Activated T-helper 17 cell treated with anti-CD3 and anti-CD28 coated beads, Interleukin-2, amount 50 U/mL, for 72 hours (primary cell): ENCODE results near the gene ALS2. TPM values are rescaled to one million over a fixed set of nuclear protein-coding genes. Genes with fewer than 3 reads are reported as not detected.
"Not testable (repeated sequence)": the region's sequence is repeated elsewhere in the genome, so short reads cannot be mapped to it uniquely, and the experiment has no call there.

Source experiments
- ATAC-seq: fragments of 150-1000 bp; cut with Tn5 transposase; replicated peaks from 2 replicates; pipeline ENCODE4 v1.10.0; 2021; ENCODE audit warnings: mild to moderate bottlenecking, moderate library complexity
- H3K27ac Mint-ChIP-seq: one replicate; pipeline ENCODE4 v1.8.0; 2022; ENCODE audit warnings: mixed read lengths
- H3K27me3 Mint-ChIP-seq: one replicate; pipeline ENCODE4 v1.8.0; 2022; ENCODE audit warnings: mixed read lengths
- H3K36me3 Mint-ChIP-seq: one replicate; pipeline ENCODE4 v1.8.0; 2022; ENCODE audit warnings: low read depth, mild to moderate bottlenecking, mixed read lengths
- H3K4me1 Mint-ChIP-seq: one replicate; pipeline ENCODE4 v1.8.0; 2022; ENCODE audit warnings: mixed read lengths
- H3K4me3 Mint-ChIP-seq: one replicate; pipeline ENCODE4 v1.8.0; 2022; ENCODE audit warnings: mild to moderate bottlenecking, mixed read lengths
- H3K9me3 Mint-ChIP-seq: one replicate; pipeline ENCODE4 v1.8.0; 2022; ENCODE audit warnings: mixed read lengths
- total RNA-seq, 2 donors: library from RNA; stranded (reverse); gene quantifications; one replicate each; pipeline ENCODE4 v1.2.3, GENCODE V29; 2022

ALS2 gene
- total RNA-seq = 1 to 10 TPM; 6.3 to 8.9 TPM

DNA sequence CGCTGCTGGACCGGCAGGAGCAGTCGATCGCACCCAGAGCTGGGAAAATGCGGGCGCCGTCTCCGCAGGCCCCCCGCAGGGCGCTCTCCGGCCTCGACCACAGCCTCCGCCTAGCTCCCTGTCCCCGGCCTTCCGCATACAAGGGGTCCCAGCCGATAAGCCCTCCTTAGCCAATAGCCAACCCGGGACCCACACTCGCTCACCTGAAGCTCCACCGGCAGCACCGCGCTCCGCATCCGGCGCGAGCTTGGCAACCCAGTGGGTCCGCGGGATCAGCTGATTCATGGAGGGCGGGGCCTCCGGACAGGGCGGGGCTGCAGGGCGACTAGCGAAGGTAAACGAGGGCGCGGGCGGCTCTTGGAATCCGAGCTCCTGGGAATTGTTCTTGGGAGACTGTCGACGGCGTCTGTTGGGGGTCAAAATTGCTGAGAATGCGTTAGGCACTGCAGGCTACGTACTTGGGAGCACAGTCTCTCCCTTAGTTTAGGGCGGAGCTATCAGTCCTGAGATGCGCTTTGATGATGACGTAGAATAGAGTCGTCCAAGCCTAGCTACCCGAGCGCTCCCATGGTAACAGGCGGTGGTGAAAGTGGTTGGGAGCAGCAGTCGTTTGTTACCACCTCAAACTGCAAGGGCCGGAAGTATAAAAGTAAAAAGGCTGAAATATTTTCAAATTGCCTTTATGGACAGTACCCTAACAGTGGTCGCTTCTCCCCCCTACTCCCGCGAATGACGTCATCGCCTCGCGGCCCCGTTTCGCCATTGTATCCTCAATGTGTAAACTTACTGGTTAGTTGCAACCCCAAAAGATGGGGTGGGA is at the start of gene ALS2:
ALS2 (minus strand) TSS at position 260 of the 820 bp plus-strand sequence. CDS start 12,048 bp downstream, outside the sequence.
- Mint-ChIP-seq H3K27me3 (peaks cover 5% of the 10 kb centered on the region), H3K9me3 (no peaks in the 10 kb centered on the region), H3K4me1 (peaks cover 12% of the 10 kb centered on the region), H3K27ac (peak within 1 kb of the TSS; percentile 88), H3K4me3 (peak within 1 kb of the TSS; percentile 93), H3K36me3 (no peaks in the 10 kb centered on the region)
- ATAC-seq = peak; percentile 96

- Mint-ChIP-seq H3K4me1 (no peaks in the 10 kb centered on the region), H3K9me3 (peaks cover 3% of the 10 kb centered on the region), H3K4me3 (no peak overlapping the region), H3K36me3 (no peaks in the 10 kb centered on the region), H3K27me3 (peaks cover 17% of the 10 kb centered on the region), H3K27ac (no peak overlapping the region)
- ATAC-seq = no peak
These were observed 47.5 kb upstream of the ALS2 start for GRCh38 chr2:201828220-201828619.

DNA sequence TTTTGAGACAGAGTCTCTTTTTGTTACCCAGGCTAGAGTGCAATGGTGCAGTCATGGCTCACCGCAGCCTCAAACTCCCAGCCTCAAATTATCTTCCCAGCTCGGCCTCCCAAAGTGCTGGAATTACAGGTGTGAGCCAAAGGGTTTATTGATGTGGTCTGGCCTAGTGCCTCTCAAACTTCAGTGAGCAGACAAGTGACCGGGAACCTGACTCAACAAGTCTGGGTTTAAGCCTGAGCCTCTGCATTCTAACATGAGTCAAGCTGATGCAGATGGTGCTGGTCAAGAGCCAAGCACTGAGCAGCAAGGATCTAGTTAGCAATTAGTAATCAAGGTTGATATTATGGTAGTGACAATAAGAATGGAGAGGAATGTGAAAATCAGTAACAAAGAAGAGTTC is 46.9 kb upstream of the ALS2 start:
- ATAC-seq = no peak
- H3K27me3 Mint-ChIP-seq = peaks cover 17% of the 10 kb centered on the region
- H3K36me3 Mint-ChIP-seq = no peaks in the 10 kb centered on the region
- H3K4me3 Mint-ChIP-seq = no peak overlapping the region
- no peaks in the 10 kb centered on the region for H3K4me1 Mint-ChIP-seq
- H3K27ac Mint-ChIP-seq = no peak overlapping the region
- peaks cover 3% of the 10 kb centered on the region for H3K9me3 Mint-ChIP-seq

DNA sequence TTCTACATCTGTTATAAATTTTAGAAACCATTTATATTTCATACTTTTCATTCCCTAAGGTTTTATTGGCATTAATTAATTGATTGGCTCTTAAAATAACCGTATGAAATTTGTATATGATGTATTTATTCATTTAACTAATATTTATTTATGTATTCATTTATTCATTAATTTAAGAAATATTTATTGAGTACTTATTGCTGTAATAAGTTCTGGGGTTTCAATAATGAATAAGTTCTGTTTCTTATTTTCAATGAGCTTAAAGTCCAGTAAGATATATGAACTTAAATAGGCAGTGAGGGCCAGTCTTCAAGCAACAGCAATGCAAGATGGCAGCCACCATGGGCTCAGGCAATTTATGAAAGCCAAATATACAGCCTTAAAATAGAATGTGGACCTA is 43.5 kb upstream of the ALS2 start:
- H3K4me1 Mint-ChIP-seq = no peaks in the 10 kb centered on the region
- H3K36me3 Mint-ChIP-seq = no peaks in the 10 kb centered on the region
- no peaks in the 10 kb centered on the region for H3K9me3 Mint-ChIP-seq
- H3K4me3 Mint-ChIP-seq = no peak overlapping the region
- no peak for ATAC-seq
- no peak overlapping the region for H3K27ac Mint-ChIP-seq
- H3K27me3 Mint-ChIP-seq = peaks cover 14% of the 10 kb centered on the region

GRCh38 chr2:201821080-201821479 is 40.3 kb upstream of the ALS2 start:
- no peak overlapping the region for H3K4me3 Mint-ChIP-seq
- H3K27me3 Mint-ChIP-seq = peaks cover 19% of the 10 kb centered on the region
- H3K9me3 Mint-ChIP-seq = no peaks in the 10 kb centered on the region
- H3K4me1 Mint-ChIP-seq = no peaks in the 10 kb centered on the region
- no peak overlapping the region for H3K27ac Mint-ChIP-seq
- no peaks in the 10 kb centered on the region for H3K36me3 Mint-ChIP-seq
- ATAC-seq = no peak

- ATAC-seq = no peak
- no peaks in the 10 kb centered on the region for H3K36me3 Mint-ChIP-seq
- no peak overlapping the region for H3K27ac Mint-ChIP-seq
- H3K9me3 Mint-ChIP-seq = no peaks in the 10 kb centered on the region
- H3K27me3 Mint-ChIP-seq = peaks cover 15% of the 10 kb centered on the region
- no peaks in the 10 kb centered on the region for H3K4me1 Mint-ChIP-seq
- H3K4me3 Mint-ChIP-seq = no peak overlapping the region
These were observed 39.8 kb upstream of the ALS2 start for GRCh38 chr2:201820383-201821007.

DNA sequence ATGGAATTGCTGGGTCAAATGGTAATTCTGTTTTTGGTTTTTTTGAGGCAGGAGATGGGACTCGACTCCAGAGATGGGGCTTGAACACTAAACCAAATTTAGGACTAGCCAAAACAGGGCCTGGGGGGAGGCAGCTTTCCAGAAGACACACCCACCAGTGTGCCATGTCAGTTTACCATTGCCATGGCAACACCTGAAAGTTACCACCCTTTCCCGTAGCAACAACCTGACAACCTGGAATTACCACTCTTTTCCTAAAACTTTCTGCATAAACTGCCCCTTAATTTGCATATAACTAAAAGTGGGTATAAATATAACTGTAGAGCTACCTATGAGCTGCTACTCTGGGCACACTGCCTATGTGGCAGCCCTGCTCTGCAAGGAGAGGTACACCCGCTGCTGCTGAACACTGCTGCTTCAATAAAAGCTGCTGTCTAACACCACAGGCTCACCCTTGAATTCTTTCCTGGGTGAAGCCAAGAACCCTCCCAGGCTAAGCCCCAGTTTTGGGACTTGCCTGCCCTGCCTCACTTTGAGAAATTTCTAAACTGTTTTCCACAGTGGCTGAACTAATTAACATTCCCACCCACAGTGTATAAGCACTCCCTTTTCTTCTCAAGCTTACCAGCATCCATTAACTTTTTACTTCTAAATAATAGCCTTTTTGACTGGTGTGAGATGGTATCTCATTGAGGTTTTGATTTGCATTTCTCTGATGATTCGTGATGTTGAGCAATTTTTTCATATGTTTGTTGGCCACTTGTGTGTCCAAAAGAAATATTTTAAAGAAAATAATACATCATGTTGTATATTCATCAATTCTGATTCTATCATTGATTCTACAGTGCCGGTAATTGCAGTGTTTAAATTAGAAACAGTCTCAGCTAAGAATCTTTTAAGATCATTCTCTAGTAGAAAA is 36.2 kb upstream of the ALS2 start:
- Mint-ChIP-seq H3K36me3 (no peaks in the 10 kb centered on the region), H3K9me3 (no peaks in the 10 kb centered on the region), H3K27ac (no peak overlapping the region), H3K4me3 (no peak overlapping the region), H3K4me1 (no peaks in the 10 kb centered on the region), H3K27me3 (peaks cover 17% of the 10 kb centered on the region)
- no peak for ATAC-seq

DNA sequence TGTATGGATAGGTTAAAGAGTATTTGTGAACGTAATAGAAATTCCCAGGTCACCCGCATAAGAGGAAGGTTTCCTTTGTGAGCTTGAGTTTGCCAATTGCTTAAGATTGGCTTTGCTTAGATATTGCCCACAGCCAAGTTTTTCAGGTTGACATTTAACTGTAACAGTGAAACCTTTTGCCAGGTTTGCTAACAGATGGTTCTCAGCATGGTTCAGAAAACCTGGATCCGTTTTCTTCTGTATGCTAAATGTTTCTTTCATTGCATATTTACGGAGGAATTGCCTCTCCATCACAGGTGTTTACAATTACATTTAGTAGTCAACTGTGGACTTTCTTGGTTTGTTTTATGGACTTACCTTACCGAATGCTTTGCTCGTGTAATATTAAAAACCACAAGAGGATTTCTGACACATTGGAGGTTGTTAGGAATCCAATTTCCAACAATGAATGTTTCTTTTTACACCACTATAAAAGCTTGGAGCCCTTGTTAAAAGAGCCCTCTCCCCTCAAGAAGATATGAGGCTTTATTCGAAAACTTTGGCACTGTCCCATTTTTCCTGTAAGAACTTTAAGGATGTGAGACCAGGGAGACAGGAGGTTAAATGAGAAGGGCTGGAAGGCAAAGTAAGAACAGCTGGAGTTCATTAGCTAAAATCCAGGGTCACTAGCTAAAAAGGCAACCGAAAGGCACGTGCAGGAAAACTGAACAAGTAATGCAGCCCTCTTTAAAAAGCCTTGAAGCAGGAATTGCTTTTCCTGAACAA is 33.4 kb upstream of the ALS2 start:
- no peaks in the 10 kb centered on the region for H3K4me1 Mint-ChIP-seq
- H3K9me3 Mint-ChIP-seq = no peaks in the 10 kb centered on the region
- no peak for ATAC-seq
- no peak overlapping the region for H3K27ac Mint-ChIP-seq
- H3K27me3 Mint-ChIP-seq = peaks cover 28% of the 10 kb centered on the region
- no peaks in the 10 kb centered on the region for H3K36me3 Mint-ChIP-seq
- H3K4me3 Mint-ChIP-seq = no peak overlapping the region

- H3K36me3 Mint-ChIP-seq, ATAC-seq, H3K27ac Mint-ChIP-seq, H3K4me3 Mint-ChIP-seq, H3K9me3 Mint-ChIP-seq, H3K4me1 Mint-ChIP-seq: not testable (repeated sequence)
- peaks cover 23% of the 10 kb centered on the region for H3K27me3 Mint-ChIP-seq
These were observed 29.9 kb upstream of the ALS2 start for GRCh38 chr2:201810604-201811003.

DNA sequence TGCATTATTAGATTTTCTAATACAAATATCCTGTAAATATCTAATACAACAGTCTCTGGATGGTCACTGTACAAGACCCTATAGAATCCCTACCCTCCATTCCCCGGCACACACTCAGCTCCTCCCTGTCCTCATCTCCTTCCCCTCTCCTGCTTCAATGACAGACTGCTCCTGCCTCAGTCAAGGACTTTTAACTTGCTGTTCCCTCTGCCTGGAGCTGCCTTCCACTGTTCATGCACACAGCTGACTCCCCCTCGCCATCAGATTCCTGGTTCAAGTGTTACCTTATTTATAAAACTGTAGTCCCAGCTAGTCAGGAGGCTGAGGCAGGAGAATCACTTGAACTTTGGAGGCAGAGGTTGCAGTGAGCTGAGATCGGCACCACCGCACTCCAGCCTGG is 28.9 kb upstream of the ALS2 start:
- Mint-ChIP-seq H3K4me3 (no peak overlapping the region), H3K9me3 (no peaks in the 10 kb centered on the region), H3K27ac (no peak overlapping the region), H3K27me3 (peaks cover 23% of the 10 kb centered on the region), H3K4me1 (no peaks in the 10 kb centered on the region), H3K36me3 (no peaks in the 10 kb centered on the region)
- no peak for ATAC-seq

DNA sequence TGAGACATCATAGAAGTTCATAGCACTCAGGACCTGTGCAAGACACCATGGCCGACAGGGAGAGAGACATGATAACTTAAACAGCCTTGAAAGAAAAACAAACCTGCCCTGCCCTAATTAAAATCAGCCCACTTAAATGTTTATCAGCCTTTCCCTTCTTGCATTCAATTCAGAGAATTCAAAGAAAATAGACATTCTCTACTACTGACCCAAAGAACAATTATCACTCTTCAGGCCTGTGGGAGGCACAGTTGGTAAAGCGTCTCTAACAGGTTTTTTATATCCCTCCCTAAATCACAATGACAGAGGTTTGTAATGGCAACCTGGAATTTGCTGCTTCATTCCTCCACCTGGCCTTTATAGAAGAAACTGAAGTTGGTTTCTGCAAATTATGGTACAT is 27.3 kb upstream of the ALS2 start:
- no peak for ATAC-seq
- Mint-ChIP-seq H3K27me3 (peaks cover 20% of the 10 kb centered on the region), H3K4me3 (no peak overlapping the region), H3K4me1 (no peaks in the 10 kb centered on the region), H3K36me3 (no peaks in the 10 kb centered on the region), H3K9me3 (no peaks in the 10 kb centered on the region), H3K27ac (no peak overlapping the region)

DNA sequence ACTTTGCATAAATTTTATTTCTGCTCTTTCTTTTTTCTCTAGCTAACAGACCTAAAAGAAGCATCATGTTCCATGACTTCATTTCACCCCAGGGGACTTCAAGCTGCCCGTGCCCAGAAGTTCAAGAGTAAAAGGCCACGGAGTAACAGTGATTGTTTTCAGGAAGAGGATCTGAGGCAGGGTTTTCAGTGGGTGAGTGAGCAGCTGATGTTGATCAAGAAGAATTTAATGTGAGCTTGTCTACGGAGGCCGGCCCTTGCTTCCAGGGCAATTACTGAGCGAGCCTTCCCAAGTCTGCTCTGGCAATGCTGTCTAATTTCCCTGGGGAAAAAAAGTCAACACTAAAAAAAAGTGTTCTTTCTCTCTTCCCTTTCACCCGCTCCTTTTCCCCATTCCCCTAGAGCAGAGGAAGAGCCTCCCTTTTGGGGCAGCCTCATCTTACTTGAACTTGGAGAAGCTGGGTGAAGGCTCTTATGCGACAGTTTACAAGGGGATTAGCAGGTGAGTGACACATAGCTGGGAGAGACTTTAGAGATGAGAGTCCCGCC is 26.8 kb upstream of the ALS2 start:
- Mint-ChIP-seq H3K27ac (no peak overlapping the region), H3K9me3 (no peaks in the 10 kb centered on the region), H3K4me1 (no peaks in the 10 kb centered on the region), H3K27me3 (peaks cover 23% of the 10 kb centered on the region), H3K4me3 (no peak overlapping the region), H3K36me3 (no peaks in the 10 kb centered on the region)
- no peak for ATAC-seq

- Mint-ChIP-seq H3K4me3 (no peak within 1 kb of the TSS), H3K4me1 (no peaks in the 10 kb centered on the region), H3K27me3 (peaks cover 27% of the 10 kb centered on the region), H3K9me3 (no peaks in the 10 kb centered on the region), H3K27ac (no peak within 1 kb of the TSS), H3K36me3 (no peaks in the 10 kb centered on the region)
- no peak for ATAC-seq
These were observed 25.9 kb upstream of the ALS2 start, which contains the start of gene CDK15 for GRCh38 chr2:201806442-201807170. CDK15 (plus strand) TSS chr2:201806537; CDS start chr2:201806665, 128 bp downstream.
